RWPE2 (cell line): ENCODE measurements around the gene IRF7.

Experiments
- ATAC-seq: fragments of 200-7000 bp; cut with Tn5 transposase; 3 replicates; pipeline ENCODE4 v1.9.1; 2021; ENCODE audit warnings: low read depth
- DNase-seq: peaks from one replicate; pipeline ENCODE4 v3.0.0-alpha.2; 2020; ENCODE audit warnings: low spot score
- H3K27ac ChIP-seq: fragments of 450-650 bp; 2 replicates; pipeline ENCODE4 v1.5.1; 2017; ENCODE audit warnings: mild to moderate bottlenecking; ENCODE audit not compliant: poor library complexity, severe bottlenecking
- H3K27me3 ChIP-seq: fragments of 250-450 bp; sonication (Bioruptor Pico); 2 replicates; pipeline ENCODE4 v1.5.1; 2021; ENCODE audit warnings: mild to moderate bottlenecking, moderate library complexity; ENCODE audit not compliant: insufficient read depth, poor library complexity, severe bottlenecking
- H3K36me3 ChIP-seq: fragments of 250-450 bp; sonication (Bioruptor Pico); 2 replicates; pipeline ENCODE4 v1.5.1; 2020; ENCODE audit warnings: low read depth, mild to moderate bottlenecking, moderate library complexity
- H3K4me1 ChIP-seq: fragments of 250-450 bp; sonication (Bioruptor Pico); 2 replicates; pipeline ENCODE4 v1.5.1; 2021; ENCODE audit warnings: mild to moderate bottlenecking, moderate library complexity; ENCODE audit not compliant: insufficient read depth, poor library complexity, severe bottlenecking
- H3K4me3 ChIP-seq: fragments of 250-450 bp; sonication (Bioruptor Pico); 2 replicates; pipeline ENCODE4 v1.5.1; 2021; ENCODE audit warnings: mild to moderate bottlenecking, moderate library complexity; ENCODE audit not compliant: severe bottlenecking
- H3K9me3 ChIP-seq: fragments of 250-450 bp; sonication (Bioruptor Pico); 2 replicates; pipeline ENCODE4 v1.5.1; 2021; ENCODE audit warnings: mild to moderate bottlenecking, moderate library complexity; ENCODE audit not compliant: severe bottlenecking
- TF ChIP-seq, protein P1 (sequence below): fragments of 450-650 bp; IDR thresholded peaks from one replicate; pipeline ENCODE4 v1.5.1; 2017; ENCODE audit warnings: mild to moderate bottlenecking, moderate library complexity; ENCODE audit not compliant: poor library complexity, severe bottlenecking

Gene IRF7

DNA sequence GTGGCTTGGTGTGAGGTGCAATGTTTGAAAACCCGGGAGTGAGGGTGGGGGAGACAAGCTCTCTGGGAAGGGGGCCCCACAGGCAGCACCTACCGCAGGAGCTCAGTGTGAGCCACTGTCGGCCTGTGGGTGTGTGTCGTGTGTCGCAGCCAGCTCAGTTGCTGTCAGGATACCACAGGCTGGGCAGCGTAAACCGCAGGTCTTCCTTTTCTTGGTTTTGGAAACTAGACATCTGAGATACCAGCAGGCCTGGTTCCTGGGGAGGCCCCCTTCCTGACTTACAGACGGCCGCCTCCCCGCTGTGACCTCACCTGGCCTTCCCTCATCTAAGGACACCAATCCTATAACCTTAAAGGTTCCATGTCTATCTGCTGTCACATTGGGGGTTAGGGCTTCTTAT is 19.4 kb downstream of the IRF7 start:
- Histone ChIP-seq H3K9me3 (no peaks in the 10 kb centered on the region), H3K36me3 (peaks cover 90% of the 10 kb centered on the region), H3K27ac (no peak overlapping the region), H3K4me3 (no peak overlapping the region), H3K4me1 (no peaks in the 10 kb centered on the region), H3K27me3 (no peaks in the 10 kb centered on the region)
- ATAC-seq, result no peak
- TF ChIP-seq, protein P1, sequence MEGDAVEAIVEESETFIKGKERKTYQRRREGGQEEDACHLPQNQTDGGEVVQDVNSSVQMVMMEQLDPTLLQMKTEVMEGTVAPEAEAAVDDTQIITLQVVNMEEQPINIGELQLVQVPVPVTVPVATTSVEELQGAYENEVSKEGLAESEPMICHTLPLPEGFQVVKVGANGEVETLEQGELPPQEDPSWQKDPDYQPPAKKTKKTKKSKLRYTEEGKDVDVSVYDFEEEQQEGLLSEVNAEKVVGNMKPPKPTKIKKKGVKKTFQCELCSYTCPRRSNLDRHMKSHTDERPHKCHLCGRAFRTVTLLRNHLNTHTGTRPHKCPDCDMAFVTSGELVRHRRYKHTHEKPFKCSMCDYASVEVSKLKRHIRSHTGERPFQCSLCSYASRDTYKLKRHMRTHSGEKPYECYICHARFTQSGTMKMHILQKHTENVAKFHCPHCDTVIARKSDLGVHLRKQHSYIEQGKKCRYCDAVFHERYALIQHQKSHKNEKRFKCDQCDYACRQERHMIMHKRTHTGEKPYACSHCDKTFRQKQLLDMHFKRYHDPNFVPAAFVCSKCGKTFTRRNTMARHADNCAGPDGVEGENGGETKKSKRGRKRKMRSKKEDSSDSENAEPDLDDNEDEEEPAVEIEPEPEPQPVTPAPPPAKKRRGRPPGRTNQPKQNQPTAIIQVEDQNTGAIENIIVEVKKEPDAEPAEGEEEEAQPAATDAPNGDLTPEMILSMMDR, result no peak
- no peak for DNase-seq

DNA sequence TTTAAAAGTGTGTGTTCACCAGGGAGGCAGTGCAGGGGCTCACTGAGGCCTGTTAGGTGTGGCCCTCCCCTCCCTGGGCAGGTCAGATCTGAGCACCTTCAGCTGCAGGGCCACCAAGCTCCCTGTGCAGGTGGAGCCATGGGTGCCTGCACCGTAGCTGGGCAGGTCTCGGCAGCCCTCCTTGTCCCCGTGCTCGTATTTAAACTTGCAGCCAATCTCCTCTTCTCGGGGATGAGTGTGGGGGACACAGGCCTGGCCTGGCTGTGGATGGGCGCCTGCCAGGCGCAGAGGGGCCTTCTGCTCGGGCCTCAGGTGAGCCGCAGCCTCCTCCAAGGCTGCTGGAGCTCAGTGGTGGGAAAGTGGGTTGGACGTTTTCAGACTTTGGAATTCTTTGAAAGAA is 20.4 kb downstream of the IRF7 start:
- Histone ChIP-seq H3K9me3 (no peaks in the 10 kb centered on the region), H3K36me3 (peaks cover 88% of the 10 kb centered on the region), H3K4me1 (no peaks in the 10 kb centered on the region), H3K27ac (no peak overlapping the region), H3K4me3 (no peak overlapping the region), H3K27me3 (no peaks in the 10 kb centered on the region)
- TF ChIP-seq, protein P1, result no peak
- ATAC-seq (no peak; the same call in 2 of the 3 replicates), DNase-seq (no peak)

DNA sequence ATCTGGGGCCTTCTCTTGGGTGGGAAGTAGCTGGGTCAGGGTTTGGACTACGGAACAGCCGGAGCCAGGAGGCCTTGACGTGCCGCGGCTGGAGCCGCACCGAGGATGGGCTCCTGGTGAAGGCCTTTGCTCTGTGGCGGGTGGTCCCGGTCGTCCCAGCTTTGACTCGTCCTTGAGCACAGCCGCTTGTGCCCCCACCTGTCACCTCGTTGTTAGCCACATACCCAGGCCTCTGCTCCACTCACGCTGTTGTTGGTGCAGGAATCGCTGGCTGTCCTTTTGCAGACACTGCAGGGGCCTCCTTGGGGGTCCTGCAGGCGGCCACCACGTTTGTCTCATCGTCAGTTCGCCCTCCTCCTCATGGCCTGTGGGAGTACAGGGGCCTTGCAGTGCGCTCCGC is 22.4 kb downstream of the IRF7 start:
- no peaks in the 10 kb centered on the region for H3K27me3 ChIP-seq
- peaks cover 83% of the 10 kb centered on the region for H3K36me3 ChIP-seq
- TF ChIP-seq, protein P1, result no peak
- H3K4me3 ChIP-seq, result no peak overlapping the region
- H3K4me1 ChIP-seq, result no peaks in the 10 kb centered on the region
- H3K9me3 ChIP-seq, result no peaks in the 10 kb centered on the region
- H3K27ac ChIP-seq, result no peak overlapping the region
- DNase-seq (no peak), ATAC-seq (no peak)

DNA sequence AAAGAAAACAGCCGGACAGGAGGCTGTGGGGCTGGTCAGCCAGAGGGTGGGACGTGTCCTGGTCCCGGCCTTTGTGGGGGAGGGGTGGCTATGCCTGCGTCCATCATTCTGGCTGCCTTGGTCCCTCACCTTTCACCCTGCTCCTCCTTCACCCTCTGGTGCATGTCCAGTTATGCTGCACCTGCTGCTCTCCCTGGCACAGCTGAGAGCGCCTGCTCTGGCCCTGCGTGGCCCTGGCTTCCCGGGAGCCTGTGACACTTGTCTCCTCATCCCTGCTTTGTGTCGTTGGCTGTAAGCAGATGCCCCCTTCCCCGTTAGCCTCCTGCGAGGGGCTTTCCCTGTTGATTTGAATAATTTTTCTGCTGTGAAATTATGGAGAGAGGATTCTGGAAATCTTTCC is 22.8 kb downstream of the IRF7 start:
- Histone ChIP-seq H3K4me3 (no peak overlapping the region), H3K36me3 (peaks cover 83% of the 10 kb centered on the region), H3K27me3 (no peaks in the 10 kb centered on the region), H3K27ac (no peak overlapping the region), H3K9me3 (no peaks in the 10 kb centered on the region), H3K4me1 (no peaks in the 10 kb centered on the region)
- ATAC-seq (no peak), DNase-seq (no peak)
- TF ChIP-seq, protein P1, result no peak

DNA sequence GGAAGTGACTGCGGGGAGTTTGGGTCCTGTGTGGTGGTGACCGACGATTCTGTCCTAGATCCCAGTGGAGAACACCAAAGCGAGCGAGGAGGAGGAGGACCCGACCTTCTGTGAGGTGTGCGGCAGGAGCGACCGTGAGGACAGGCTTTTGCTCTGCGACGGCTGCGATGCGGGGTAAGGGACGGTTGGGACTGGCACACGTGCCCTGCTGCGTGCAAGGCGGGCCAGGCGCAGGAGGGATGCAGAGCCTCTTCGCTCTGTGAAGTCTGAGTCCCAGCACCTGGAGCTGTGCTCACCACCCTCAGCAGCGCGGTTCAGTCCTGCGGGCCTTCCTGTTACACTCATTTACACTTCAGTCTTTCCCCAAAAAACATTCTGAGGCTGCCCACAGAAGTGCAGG is 23.2 kb downstream of the IRF7 start:
- H3K36me3 ChIP-seq, result peaks cover 85% of the 10 kb centered on the region
- no peak overlapping the region for H3K4me3 ChIP-seq
- ATAC-seq (no peak), DNase-seq (no peak)
- H3K27me3 ChIP-seq, result no peaks in the 10 kb centered on the region
- no peaks in the 10 kb centered on the region for H3K4me1 ChIP-seq
- TF ChIP-seq, protein P1, result no peak
- no peak overlapping the region for H3K27ac ChIP-seq
- no peaks in the 10 kb centered on the region for H3K9me3 ChIP-seq
